Immature natural killer cell (primary cell): ENCODE data around the gene LIMS4. TPM values are rescaled to one million over a fixed set of nuclear protein-coding genes. Genes with fewer than 3 reads are reported as not detected.
"Not testable (repeated sequence)": the region's sequence is repeated elsewhere in the genome, so short reads cannot be mapped to it uniquely, and the experiment has no call there.

Source experiments
- DNase-seq, 3 donors: peaks; one replicate each; pipeline ENCODE4 v3.0.0; 2022; ENCODE audit warnings: mixed read lengths in 1 of 3
- H3K27ac Mint-ChIP-seq, 6 donors: one replicate each; pipeline ENCODE4 v1.8.0; 2020; ENCODE audit warnings: mixed read lengths in 6 of 6, mild to moderate bottlenecking in 5 of 6, inconsistent platforms in 4 of 6, moderate library complexity in 3 of 6
- H3K27me3 Mint-ChIP-seq, 3 donors: one replicate each; pipeline ENCODE4 v1.8.0; 2020 to 2021; ENCODE audit warnings: low read depth in 3 of 3, mild to moderate bottlenecking in 3 of 3, mixed read lengths in 3 of 3, moderate library complexity in 3 of 3, inconsistent platforms in 1 of 3
- H3K36me3 Mint-ChIP-seq, 3 donors: one replicate each; pipeline ENCODE4 v1.8.0; 2020; ENCODE audit warnings: mixed read lengths in 3 of 3, inconsistent platforms in 2 of 3, mild to moderate bottlenecking in 2 of 3
- H3K4me1 Mint-ChIP-seq, 2 donors: one replicate each; pipeline ENCODE4 v1.8.0; 2020; ENCODE audit warnings: inconsistent platforms in 2 of 2, mild to moderate bottlenecking in 2 of 2, mixed read lengths in 2 of 2, moderate library complexity in 1 of 2
- H3K4me3 Mint-ChIP-seq, 5 donors: one replicate each; pipeline ENCODE4 v1.8.0; 2020; ENCODE audit warnings: mild to moderate bottlenecking in 5 of 5, mixed read lengths in 5 of 5, inconsistent platforms in 3 of 5, moderate library complexity in 3 of 5
- H3K9me3 Mint-ChIP-seq, 6 donors: one replicate each; pipeline ENCODE4 v1.8.0; 2020; ENCODE audit warnings: mild to moderate bottlenecking in 6 of 6, mixed read lengths in 6 of 6, inconsistent platforms in 4 of 6, moderate library complexity in 3 of 6
- polyA plus RNA-seq, 3 donors: library from polyadenylated mRNA; unstranded; fragments of 300-500 nt; fragmentation: Illumina TruSeq; gene quantifications; one replicate each; pipeline ENCODE4 v1.2.3, GENCODE V29; 2021

Gene LIMS4
- polyA plus RNA-seq, 3 donors from 2014 or later: 1.1 to 2.5 TPM; not detected in 1

DNA sequence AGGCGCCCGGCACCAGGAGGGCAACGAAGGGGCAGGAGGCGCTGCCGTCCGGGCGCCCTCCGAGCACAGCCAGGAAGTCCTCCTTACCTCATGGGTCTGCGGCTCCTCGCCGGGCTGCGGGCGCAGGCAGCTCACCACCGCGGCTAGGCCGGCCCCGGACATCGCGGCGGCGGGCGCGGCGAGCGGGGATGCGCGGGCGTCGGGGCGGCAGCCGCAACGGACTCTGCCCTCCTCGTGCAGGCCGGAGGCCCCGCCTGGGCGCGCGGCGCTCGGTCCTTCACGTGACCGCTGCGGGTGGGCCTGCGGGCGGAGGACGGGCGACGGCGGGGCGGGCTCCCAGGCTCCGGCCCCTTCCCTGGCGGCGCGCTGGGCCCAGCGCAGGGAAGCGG lies 49.0 kb downstream of the LIMS4 start:
- H3K4me3 Mint-ChIP-seq, H3K4me1 Mint-ChIP-seq, H3K36me3 Mint-ChIP-seq, H3K9me3 Mint-ChIP-seq, H3K27me3 Mint-ChIP-seq, H3K27ac Mint-ChIP-seq, DNase-seq: not testable (repeated sequence)

DNA sequence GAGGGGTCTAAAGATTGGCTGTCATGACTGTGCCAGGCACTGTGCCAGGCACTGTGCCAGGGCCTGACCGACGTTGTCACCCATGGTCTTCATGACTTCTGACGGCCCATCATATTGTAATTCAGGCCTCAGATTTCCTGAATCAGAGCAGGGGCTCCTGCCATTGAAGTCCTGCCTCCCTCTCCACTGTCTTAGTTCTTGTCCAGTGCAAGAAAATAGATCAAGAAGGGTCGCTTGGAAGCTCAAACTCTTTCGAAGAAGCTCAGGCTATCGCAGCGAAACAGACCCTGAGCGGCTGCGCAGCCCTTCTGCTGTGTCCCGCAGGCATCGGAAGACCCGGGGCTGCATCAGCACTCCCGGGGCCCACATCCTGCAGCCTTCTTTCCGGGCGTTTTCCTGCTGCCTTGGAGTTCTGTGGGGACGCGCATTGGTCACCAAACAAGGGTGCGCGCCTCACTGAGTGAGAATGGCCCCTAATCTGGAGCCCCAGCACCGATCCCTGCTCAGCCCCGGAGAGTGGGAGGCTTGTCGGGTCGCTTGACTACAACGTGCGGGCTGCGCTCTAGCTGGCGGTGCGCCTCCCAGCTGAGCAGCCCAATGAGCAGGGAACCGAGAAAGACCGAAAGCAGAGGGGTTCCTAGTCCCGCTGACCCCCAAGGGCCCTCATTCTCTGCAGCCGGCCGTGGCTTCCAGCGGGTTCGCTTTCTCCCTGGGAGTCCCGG lies 49.6 kb downstream of the LIMS4 start:
- not testable (repeated sequence) for H3K4me3 Mint-ChIP-seq, H3K36me3 Mint-ChIP-seq, H3K9me3 Mint-ChIP-seq, DNase-seq, H3K27ac Mint-ChIP-seq, H3K4me1 Mint-ChIP-seq, H3K27me3 Mint-ChIP-seq

DNA sequence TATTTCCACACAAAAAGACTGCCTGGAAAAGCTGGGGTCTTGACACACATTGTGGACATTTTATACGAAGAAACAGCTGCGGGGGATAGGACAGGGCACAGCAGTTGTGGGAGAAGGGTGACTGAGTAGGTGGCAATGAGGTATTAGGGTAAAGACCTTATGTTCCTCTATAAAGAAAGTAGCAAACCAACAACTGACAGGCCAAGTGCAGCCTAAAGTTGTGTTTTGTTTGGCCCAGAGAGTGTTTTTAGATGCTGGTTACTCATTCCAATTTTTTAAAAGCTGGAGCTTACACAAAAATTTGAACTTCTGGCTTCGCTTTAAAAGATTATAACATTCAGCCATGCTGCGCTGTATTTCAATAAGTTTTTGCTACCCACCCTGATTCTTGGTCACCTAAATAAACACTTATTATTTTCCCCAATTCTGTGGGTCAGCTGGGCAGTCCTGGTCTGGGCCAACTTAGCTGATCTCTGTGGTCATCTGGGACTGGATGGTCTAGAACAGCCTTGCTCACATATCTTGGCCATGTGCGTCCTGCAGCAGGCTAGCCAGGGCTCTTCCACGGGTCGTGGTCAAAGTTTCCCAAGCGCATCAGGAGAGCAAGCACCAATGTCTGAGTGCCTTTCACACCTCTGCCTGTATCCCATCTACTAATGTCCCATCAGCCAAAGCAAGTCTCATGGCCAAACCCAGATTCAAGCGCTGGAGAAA lies 51.8 kb downstream of the LIMS4 start:
- not testable (repeated sequence) for H3K9me3 Mint-ChIP-seq, H3K27ac Mint-ChIP-seq, H3K27me3 Mint-ChIP-seq, H3K4me1 Mint-ChIP-seq, DNase-seq, H3K36me3 Mint-ChIP-seq, H3K4me3 Mint-ChIP-seq

DNA sequence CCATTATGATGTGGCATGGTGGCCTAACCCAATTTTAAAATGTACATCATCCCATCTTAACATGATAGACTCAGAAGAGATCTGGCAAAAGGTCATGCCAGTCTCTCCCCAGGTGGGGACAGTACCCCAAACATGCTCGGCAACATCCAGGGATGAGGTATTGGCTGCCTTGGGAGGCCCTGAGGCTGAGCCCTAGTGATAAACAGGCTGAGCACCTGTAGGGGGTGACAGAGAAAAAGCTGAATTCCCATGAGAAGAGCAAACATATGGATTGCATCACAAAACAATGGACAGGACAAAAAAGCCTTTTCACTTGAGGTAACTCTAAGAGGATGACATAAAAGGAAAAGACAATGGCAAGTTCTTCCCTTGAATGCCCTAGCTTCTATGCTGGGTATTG lies 65.5 kb downstream of the LIMS4 start:
- not testable (repeated sequence) for H3K4me3 Mint-ChIP-seq, H3K4me1 Mint-ChIP-seq, H3K27me3 Mint-ChIP-seq, H3K36me3 Mint-ChIP-seq, H3K9me3 Mint-ChIP-seq, H3K27ac Mint-ChIP-seq, DNase-seq

DNA sequence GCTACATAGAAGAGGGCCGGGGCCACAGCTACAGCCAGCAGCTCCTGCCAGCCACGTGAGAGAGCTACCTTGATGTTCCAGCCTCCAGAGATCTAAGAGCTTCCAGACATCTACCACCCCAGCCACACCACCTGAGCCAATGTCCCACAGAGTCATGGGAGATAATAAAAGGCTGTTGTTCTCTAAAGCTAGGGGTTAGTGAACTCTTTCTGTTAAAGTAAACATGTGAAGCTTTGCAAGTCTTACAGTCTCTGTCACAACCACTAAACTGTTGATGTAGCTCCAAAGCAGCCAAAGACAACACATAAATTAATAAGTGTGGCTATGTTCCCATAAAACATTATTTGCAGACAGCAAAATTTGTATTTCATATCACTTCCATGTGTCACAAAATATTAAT lies 67.6 kb downstream of the LIMS4 start:
- not testable (repeated sequence) for H3K4me3 Mint-ChIP-seq

DNA sequence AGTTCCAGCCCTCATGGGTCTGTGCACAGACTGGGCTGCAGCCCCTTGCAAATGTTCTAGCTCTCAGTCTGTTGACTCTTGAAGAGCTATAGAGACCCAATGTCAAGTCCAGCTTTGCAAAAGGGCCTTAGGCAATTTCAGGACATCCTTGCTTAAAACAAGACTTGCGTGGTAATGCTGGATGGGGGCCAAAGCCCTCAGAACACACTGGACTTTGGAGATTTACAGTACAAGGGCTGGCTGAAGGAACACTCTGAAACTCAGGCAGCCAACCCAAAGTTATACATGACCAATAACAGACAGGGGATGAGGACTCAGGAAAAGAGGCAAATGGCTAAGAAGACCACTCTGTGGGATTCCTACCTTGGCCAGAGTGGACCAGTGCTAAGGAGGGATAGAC lies 68.4 kb downstream of the LIMS4 start:
- not testable (repeated sequence) for H3K27me3 Mint-ChIP-seq, DNase-seq, H3K36me3 Mint-ChIP-seq, H3K27ac Mint-ChIP-seq, H3K4me3 Mint-ChIP-seq, H3K9me3 Mint-ChIP-seq, H3K4me1 Mint-ChIP-seq

More for the DNA sequence above, 67.6 kb downstream of the LIMS4 start:
- not testable (repeated sequence) for DNase-seq, H3K27ac Mint-ChIP-seq, H3K9me3 Mint-ChIP-seq, H3K27me3 Mint-ChIP-seq, H3K4me1 Mint-ChIP-seq, H3K36me3 Mint-ChIP-seq

DNA sequence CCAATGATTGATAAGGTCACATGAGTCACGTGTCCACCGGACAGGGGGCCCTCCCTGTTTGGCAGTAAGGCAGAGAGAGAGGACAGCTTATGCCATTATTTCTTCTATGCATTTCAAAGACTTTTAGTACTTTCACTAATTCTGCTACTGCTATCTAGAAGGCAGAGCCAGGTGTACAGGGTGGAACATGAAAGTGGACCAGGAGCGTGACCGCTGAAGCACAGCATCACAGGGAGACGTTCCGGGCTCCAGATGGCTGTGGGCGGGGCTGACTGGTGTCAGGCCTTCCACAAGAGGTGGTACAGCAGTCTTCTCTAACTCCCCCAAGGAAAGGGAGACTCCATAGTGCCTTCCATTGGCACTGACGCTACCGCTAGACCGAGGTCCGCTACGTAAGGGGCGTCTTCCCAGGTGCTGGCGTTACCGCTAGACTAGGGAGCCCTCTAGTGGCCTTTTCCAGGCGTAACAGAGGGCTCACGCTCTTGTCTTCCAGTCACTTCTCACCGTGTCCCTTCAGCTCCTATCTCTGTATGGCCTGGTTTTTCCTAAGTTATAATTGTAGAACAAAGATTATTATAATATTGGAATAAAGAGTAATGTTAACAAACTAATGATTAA lies 71.5 kb downstream of the LIMS4 start:
- not testable (repeated sequence) for H3K27ac Mint-ChIP-seq, H3K4me1 Mint-ChIP-seq, H3K27me3 Mint-ChIP-seq

DNA sequence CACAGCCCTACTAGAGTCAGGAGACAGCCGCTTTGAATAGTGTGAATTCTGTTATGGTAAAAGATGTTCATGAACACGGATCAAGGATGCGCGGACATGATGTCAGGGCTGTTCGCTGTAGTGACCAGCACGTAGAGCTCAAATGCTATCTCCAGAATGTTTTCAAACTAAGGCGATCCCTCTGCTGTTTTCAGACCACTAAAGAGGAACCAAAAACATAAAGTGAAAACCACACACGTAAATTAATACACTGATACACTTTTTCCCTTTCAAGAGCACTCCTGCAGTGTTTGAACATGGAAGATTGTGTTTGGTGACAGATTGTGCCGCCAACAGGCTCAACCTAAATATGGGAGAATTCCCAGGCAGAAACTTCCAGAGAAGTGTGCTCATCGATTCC lies 73.2 kb downstream of the LIMS4 start:
- not testable (repeated sequence) for H3K4me3 Mint-ChIP-seq, H3K4me1 Mint-ChIP-seq, H3K27ac Mint-ChIP-seq, DNase-seq, H3K36me3 Mint-ChIP-seq, H3K9me3 Mint-ChIP-seq, H3K27me3 Mint-ChIP-seq

More for the DNA sequence above, 71.5 kb downstream of the LIMS4 start:
- DNase-seq, H3K9me3 Mint-ChIP-seq, H3K4me3 Mint-ChIP-seq, H3K36me3 Mint-ChIP-seq: not testable (repeated sequence)

DNA sequence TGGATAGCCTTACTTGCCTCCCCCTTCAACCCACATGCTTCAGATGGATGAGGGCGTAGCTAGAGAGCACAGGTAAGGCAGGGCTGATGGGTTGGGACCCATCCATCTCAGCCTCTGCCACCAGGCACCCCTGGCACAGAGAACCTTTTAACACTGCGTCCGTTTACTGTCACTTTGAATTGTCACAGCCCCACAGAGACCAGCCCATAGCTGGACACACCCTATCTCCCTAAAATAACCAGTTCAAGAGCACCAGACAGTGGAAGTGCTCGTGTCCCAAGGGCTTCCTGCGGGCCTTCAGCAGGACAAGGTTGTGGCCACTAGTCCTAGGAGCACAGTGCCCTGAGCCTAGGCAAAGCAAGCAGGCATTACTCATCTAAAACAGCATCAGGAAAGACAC lies 76.6 kb downstream of the LIMS4 start:
- not testable (repeated sequence) for H3K4me3 Mint-ChIP-seq, H3K36me3 Mint-ChIP-seq, H3K27me3 Mint-ChIP-seq, H3K9me3 Mint-ChIP-seq, DNase-seq, H3K4me1 Mint-ChIP-seq, H3K27ac Mint-ChIP-seq

Other genes with a start within 250 kb of the LIMS4 start
- 1 to 10 TPM in 2 of 3 donors, not detected in 1; 1.5 to 3.8 TPM for gene RGPD6, start 104.4 kb upstream of the LIMS4 start, polyA plus RNA-seq
- gene BUB1, start 205.2 kb upstream of the LIMS4 start, polyA plus RNA-seq: 1 to 10 TPM in 1 of 3 donors, under 1 TPM in 2; 0.30 to 1.2 (median 0.35) TPM